WTC11 (cell line): ENCODE measurements around the gene HSD17B12. TPM values are rescaled to one million over a fixed set of nuclear protein-coding genes. Genes with fewer than 3 reads are reported as not detected.

Experiments
- ATAC-seq: fragments of 200-7000 bp; cut with Tn5 transposase; 2 replicates; pipeline ENCODE4 v1.10.0; 2021; ENCODE audit warnings: mild to moderate bottlenecking, moderate library complexity
- CTCF ChIA-PET: fragments of 300-600 bp; sonication (Branson Sonifier 250); formaldehyde crosslinking; loops from one replicate; lab custom pipeline; 2021; ENCODE audit warnings: antibody characterized with exemption; lab: Charles Lee
- POLR2A ChIA-PET: fragments of 350-600 bp; sonication (Branson Sonifier 250); formaldehyde crosslinking; loops from one replicate; lab custom pipeline; 2021; ENCODE audit warnings: antibody characterized with exemption; lab: Charles Lee
- DNase-seq: peaks from one replicate; pipeline ENCODE4 v3.0.0; 2021; ENCODE audit warnings: low spot score
- H3K27ac Mint-ChIP-seq: 2 replicates; pipeline ENCODE4 v1.8.0; 2021; ENCODE audit warnings: mixed read lengths
- H3K27me3 Mint-ChIP-seq: 2 replicates; pipeline ENCODE4 v1.8.0; 2021; ENCODE audit warnings: low read depth, mild to moderate bottlenecking, moderate library complexity, mixed read lengths
- H3K36me3 Mint-ChIP-seq: 2 replicates; pipeline ENCODE4 v1.8.0; 2021; ENCODE audit warnings: mixed read lengths
- H3K4me1 Mint-ChIP-seq: 2 replicates; pipeline ENCODE4 v1.8.0; 2022; ENCODE audit warnings: mixed read lengths
- H3K4me3 Mint-ChIP-seq: 2 replicates; pipeline ENCODE4 v1.8.0; 2021; ENCODE audit warnings: mild to moderate bottlenecking, moderate library complexity, mixed read lengths
- H3K9me3 Mint-ChIP-seq: 2 replicates; pipeline ENCODE4 v1.8.0; 2021; ENCODE audit warnings: mixed read lengths
- AR ChIP-seq: fragments of 250-450 bp; sonication (Bioruptor Pico); IDR thresholded peaks from 2 replicates; pipeline ENCODE4 v1.9.0; 2021; ENCODE audit warnings: mild to moderate bottlenecking
- CBFB ChIP-seq: sonication (generic); formaldehyde crosslinking; IDR thresholded peaks from 2 replicates; pipeline ENCODE4 v1.8.1; 2022; ENCODE audit warnings: mild to moderate bottlenecking, low read depth, missing genetic modification reagents
- CDX4 ChIP-seq: fragments of 250-450 bp; sonication (Bioruptor Pico); IDR thresholded peaks from 2 replicates; pipeline ENCODE4 v1.9.0; 2021; ENCODE audit warnings: moderate library complexity, mild to moderate bottlenecking, inconsistent platforms, borderline replicate concordance
- CREM ChIP-seq: sonication (generic); formaldehyde crosslinking; IDR thresholded peaks from 2 replicates; pipeline ENCODE4 v1.8.1; 2022; ENCODE audit warnings: mild to moderate bottlenecking, missing genetic modification reagents, moderate library complexity
- E2F1 ChIP-seq: sonication (generic); formaldehyde crosslinking; IDR thresholded peaks from 2 replicates; pipeline ENCODE4 v1.8.0; 2022; ENCODE audit warnings: mild to moderate bottlenecking, missing genetic modification reagents
- E2F4 ChIP-seq: sonication (generic); formaldehyde crosslinking; IDR thresholded peaks from 2 replicates; pipeline ENCODE4 v1.8.1; 2022; ENCODE audit warnings: low read depth, mild to moderate bottlenecking, moderate library complexity, missing genetic modification reagents, borderline replicate concordance
- FOXJ3 ChIP-seq: sonication (generic); formaldehyde crosslinking; IDR thresholded peaks from 2 replicates; pipeline ENCODE4 v1.9.0; 2021; ENCODE audit warnings: missing genetic modification reagents, mild to moderate bottlenecking, borderline replicate concordance
- FOXK1 ChIP-seq: sonication (generic); formaldehyde crosslinking; IDR thresholded peaks from 2 replicates; pipeline ENCODE4 v1.8.0; 2022; ENCODE audit warnings: mild to moderate bottlenecking, moderate library complexity, missing genetic modification reagents
- GTF2I ChIP-seq: fragments of 250-450 bp; sonication (Bioruptor Pico); conservative IDR thresholded peaks from 2 replicates; pipeline ENCODE4 v1.4.0; 2021; ENCODE audit warnings: mild to moderate bottlenecking
- HMGA2 ChIP-seq: fragments of 250-450 bp; sonication (Bioruptor Pico); IDR thresholded peaks from 2 replicates; pipeline ENCODE4 v1.4.0; 2021; ENCODE audit warnings: mild to moderate bottlenecking, moderate library complexity
- KAT7 ChIP-seq: sonication (generic); formaldehyde crosslinking; IDR thresholded peaks from 2 replicates; pipeline ENCODE4 v1.8.1; 2023; ENCODE audit warnings: missing genetic modification reagents, mild to moderate bottlenecking, borderline replicate concordance
- NFE2L1 ChIP-seq: sonication (generic); formaldehyde crosslinking; IDR thresholded peaks from 2 replicates; pipeline ENCODE4 v1.8.1; 2023; ENCODE audit warnings: missing genetic modification reagents
- PREB ChIP-seq: sonication (generic); formaldehyde crosslinking; IDR thresholded peaks from 2 replicates; pipeline ENCODE4 v1.8.1; 2022; ENCODE audit warnings: mild to moderate bottlenecking, missing genetic modification reagents, moderate library complexity, borderline replicate concordance
- PRRX2 ChIP-seq: fragments of 250-450 bp; sonication (Bioruptor Pico); IDR thresholded peaks from 2 replicates; pipeline ENCODE4 v1.8.0; 2021; ENCODE audit warnings: mild to moderate bottlenecking
- RELA ChIP-seq: sonication (generic); formaldehyde crosslinking; IDR thresholded peaks from 2 replicates; pipeline ENCODE4 v1.8.1; 2022; ENCODE audit warnings: missing genetic modification reagents, mild to moderate bottlenecking, borderline replicate concordance
- SMAD4 ChIP-seq: sonication (generic); formaldehyde crosslinking; IDR thresholded peaks from 2 replicates; pipeline ENCODE4 v1.8.0; 2022; ENCODE audit warnings: mild to moderate bottlenecking, missing genetic modification reagents
- USF1 ChIP-seq: sonication (generic); formaldehyde crosslinking; IDR thresholded peaks from 2 replicates; pipeline ENCODE4 v1.8.0; 2022; ENCODE audit warnings: mild to moderate bottlenecking, missing genetic modification reagents
- ZNF396 ChIP-seq: fragments of 250-450 bp; sonication (Bioruptor Pico); IDR thresholded peaks from 2 replicates; pipeline ENCODE4 v1.8.0; 2021; ENCODE audit warnings: mild to moderate bottlenecking, moderate library complexity, borderline replicate concordance
- ZNF425 ChIP-seq: fragments of 250-450 bp; sonication (Bioruptor Pico); conservative IDR thresholded peaks from 2 replicates; pipeline ENCODE4 v1.9.0; 2021; ENCODE audit warnings: mild to moderate bottlenecking
- ZNF512 ChIP-seq: sonication (generic); formaldehyde crosslinking; IDR thresholded peaks from 2 replicates; pipeline ENCODE4 v1.8.1; 2022; ENCODE audit warnings: missing genetic modification reagents, borderline replicate concordance
- total RNA-seq: library from RNA; stranded (reverse); gene quantifications from 3 replicates; pipeline ENCODE4 v1.2.3, GENCODE V29; 2021

The HSD17B12 gene
- total RNA-seq, 1 experiment from 2014 or later, result 149 TPM

GRCh38 chr11:43758927-43759326 lies 78.4 kb downstream of the HSD17B12 start:
- ChIA-PET CTCF (interaction anchor here (1.1 kb wide), 1 partner anchor 93 kb away, joined by 3 read pairs; no protein-coding TSS in a partner anchor), POLR2A (no interaction called here)
- H3K27ac Mint-ChIP-seq, result no peak overlapping the region
- no peaks in the 10 kb centered on the region for H3K27me3 Mint-ChIP-seq
- TF ChIP-seq E2F4 (no peak), CBFB (CRISPR knock-in tag) (no peak), RELA (CRISPR knock-in tag) (no peak), PREB (no peak), PRRX2 (CRISPR knock-in tag) (no peak), CDX4 (CRISPR knock-in tag) (no peak), ZNF512 (CRISPR knock-in tag) (no peak), FOXK1 (CRISPR knock-in tag) (no peak), E2F1 (CRISPR knock-in tag) (no peak), FOXJ3 (CRISPR knock-in tag) (no peak), USF1 (CRISPR knock-in tag) (no peak), HMGA2 (CRISPR knock-in tag) (no peak), ZNF425 (CRISPR knock-in tag) (no peak), KAT7 (CRISPR knock-in tag) (no peak), NFE2L1 (no peak)
- H3K4me1 Mint-ChIP-seq, result no peaks in the 10 kb centered on the region
- no peak for ATAC-seq
- H3K9me3 Mint-ChIP-seq, result no peaks in the 10 kb centered on the region; the same call in 1 of the 2 replicates
- H3K36me3 Mint-ChIP-seq, result peaks cover 29% of the 10 kb centered on the region
- DNase-seq, result no peak
- H3K4me3 Mint-ChIP-seq, result no peak overlapping the region

GRCh38 chr11:43760902-43761301 lies 80.4 kb downstream of the HSD17B12 start:
- no peak for ATAC-seq
- TF ChIP-seq GTF2I (no peak), SMAD4 (CRISPR knock-in tag) (no peak), CREM (CRISPR knock-in tag) (no peak), AR (CRISPR knock-in tag) (no peak), CDX4 (CRISPR knock-in tag) (no peak), ZNF396 (no peak)
- POLR2A ChIA-PET, result no interaction called here
- Mint-ChIP-seq H3K4me3 (no peak overlapping the region), H3K27ac (no peak overlapping the region), H3K36me3 (peaks cover 33% of the 10 kb centered on the region), H3K9me3 (peaks cover 14% of the 10 kb centered on the region), H3K27me3 (no peaks in the 10 kb centered on the region), H3K4me1 (no peaks in the 10 kb centered on the region)
- DNase-seq, result no peak
- CTCF ChIA-PET, result no interaction called here
